ENCODE data around the gene RNF215. TPM values are rescaled to one million over a fixed set of nuclear protein-coding genes. Genes with fewer than 3 reads are reported as not detected.
A peak's percentile ranks its signal among the peaks of the same experiment; 100 is the strongest.
"Not testable (repeated sequence)": the region's sequence is repeated elsewhere in the genome, so short reads cannot be mapped to it uniquely, and the experiment has no call there.

RNF215 gene
- total RNA-seq, 1 donor from 2014 or later: 7.3 TPM

DNA sequence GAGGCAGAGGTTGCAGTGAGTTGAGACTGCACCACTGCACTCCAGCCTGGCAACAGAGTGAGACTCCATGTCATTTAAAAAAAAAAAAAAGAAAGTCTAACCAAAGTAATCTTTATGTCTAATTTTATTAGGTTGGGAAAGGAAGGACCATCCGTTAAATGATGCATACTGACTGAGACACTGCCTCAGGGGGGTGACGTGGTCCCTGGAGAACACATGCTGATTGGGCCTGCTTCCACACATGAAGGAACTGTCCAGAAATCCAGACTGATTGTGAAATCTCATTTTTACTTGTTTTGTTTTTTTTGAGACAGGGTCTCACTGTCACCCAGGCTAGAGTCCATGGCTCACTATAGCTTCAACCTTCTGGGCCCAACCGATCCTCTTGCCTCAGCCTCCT, 36.0 kb downstream of the RNF215 start:
- no peaks in the 10 kb centered on the region for H3K27me3 ChIP-seq (ENCODE audit: control insufficient read depth in 3 of 3, insufficient read depth in 3 of 3, low read length in 3 of 3)
- no peak overlapping the region for H3K27ac ChIP-seq (ENCODE audit: low read depth, low read length)
- H3K4me1 ChIP-seq (ENCODE audit: control insufficient read depth in 3 of 3, insufficient read depth in 3 of 3, low read length in 3 of 3): peaks cover 23 to 33% (median 23%) of the 10 kb centered on the region in 3 donors
- H3K9ac ChIP-seq (ENCODE audit: low read depth in 1 of 3, low read length in 3 of 3): no peak overlapping the region
- H3K36me3 ChIP-seq (ENCODE audit: control insufficient read depth in 3 of 3, insufficient read depth in 3 of 3, low read length in 3 of 3): peaks cover 25 to 49% (median 43%) of the 10 kb centered on the region in 3 donors
- no peak overlapping the region for H3K4me3 ChIP-seq (ENCODE audit: low read length in 3 of 3)
- no peaks in the 10 kb centered on the region for H3K9me3 ChIP-seq (ENCODE audit: control insufficient read depth in 3 of 3, low read length in 3 of 3)

DNA sequence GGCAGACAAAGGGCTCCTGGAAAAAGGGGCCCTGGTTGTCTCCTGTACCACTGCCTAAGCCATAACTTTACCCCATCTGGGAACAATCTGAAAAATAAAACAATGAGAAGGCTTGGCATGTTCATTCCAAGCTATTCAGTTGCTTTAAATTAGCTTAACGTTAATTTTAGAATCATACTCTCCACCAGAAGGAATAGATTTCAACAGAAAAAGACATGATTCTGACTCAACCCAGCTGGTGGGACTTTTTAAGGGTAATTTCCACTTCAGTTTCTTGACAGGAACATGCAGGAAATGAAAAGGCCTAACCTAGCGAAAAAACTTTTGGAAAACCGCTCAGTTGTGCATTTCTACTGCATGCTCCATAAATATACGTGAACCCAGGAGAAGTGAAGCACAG, 38.4 kb downstream of the RNF215 start:
- Histone ChIP-seq H3K27ac (ENCODE audit: low read depth, low read length) (no peak overlapping the region), H3K4me3 (ENCODE audit: low read length in 3 of 3) (no peak overlapping the region), H3K9ac (ENCODE audit: low read depth in 1 of 3, low read length in 3 of 3) (no peak overlapping the region), H3K9me3 (ENCODE audit: control insufficient read depth in 3 of 3, low read length in 3 of 3) (no peaks in the 10 kb centered on the region), H3K4me1 (ENCODE audit: control insufficient read depth in 3 of 3, insufficient read depth in 3 of 3, low read length in 3 of 3) (peaks cover 0 to 11% (median 0%) of the 10 kb centered on the region in 3 donors), H3K27me3 (ENCODE audit: control insufficient read depth in 3 of 3, insufficient read depth in 3 of 3, low read length in 3 of 3) (no peaks in the 10 kb centered on the region), H3K36me3 (ENCODE audit: control insufficient read depth in 3 of 3, insufficient read depth in 3 of 3, low read length in 3 of 3) (peaks cover 50 to 74% (median 67%) of the 10 kb centered on the region in 3 donors)

DNA sequence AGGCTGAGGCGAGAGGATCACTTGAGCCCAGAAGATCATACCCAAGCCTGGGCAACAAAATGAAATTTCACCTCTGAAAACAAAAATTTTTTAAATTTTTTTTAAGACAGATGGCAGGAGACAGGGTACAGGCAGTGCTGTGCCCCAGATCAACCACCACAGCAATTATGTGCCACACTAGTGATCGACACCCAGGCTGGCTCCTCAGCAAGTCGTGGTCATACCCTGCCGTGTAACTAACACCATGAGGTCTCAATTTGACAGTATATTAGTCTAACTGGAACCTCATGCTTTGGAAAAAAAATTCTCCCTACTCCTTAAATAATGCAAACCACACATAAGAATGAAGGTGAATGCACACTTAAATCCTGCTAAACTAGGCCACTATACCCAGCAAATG, 38.8 kb downstream of the RNF215 start:
- no peaks in the 10 kb centered on the region for H3K9me3 ChIP-seq (ENCODE audit: control insufficient read depth in 3 of 3, low read length in 3 of 3)
- no peaks in the 10 kb centered on the region for H3K27me3 ChIP-seq (ENCODE audit: control insufficient read depth in 3 of 3, insufficient read depth in 3 of 3, low read length in 3 of 3)
- H3K4me1 ChIP-seq (ENCODE audit: control insufficient read depth in 3 of 3, insufficient read depth in 3 of 3, low read length in 3 of 3): peaks cover 0 to 9% (median 0%) of the 10 kb centered on the region in 3 donors
- H3K4me3 ChIP-seq (ENCODE audit: low read length in 3 of 3): no peak overlapping the region
- H3K9ac ChIP-seq (ENCODE audit: low read depth in 1 of 3, low read length in 3 of 3): no peak overlapping the region
- no peak overlapping the region for H3K27ac ChIP-seq (ENCODE audit: low read depth, low read length)
- H3K36me3 ChIP-seq (ENCODE audit: control insufficient read depth in 3 of 3, insufficient read depth in 3 of 3, low read length in 3 of 3): peaks cover 54 to 78% (median 71%) of the 10 kb centered on the region in 3 donors

DNA sequence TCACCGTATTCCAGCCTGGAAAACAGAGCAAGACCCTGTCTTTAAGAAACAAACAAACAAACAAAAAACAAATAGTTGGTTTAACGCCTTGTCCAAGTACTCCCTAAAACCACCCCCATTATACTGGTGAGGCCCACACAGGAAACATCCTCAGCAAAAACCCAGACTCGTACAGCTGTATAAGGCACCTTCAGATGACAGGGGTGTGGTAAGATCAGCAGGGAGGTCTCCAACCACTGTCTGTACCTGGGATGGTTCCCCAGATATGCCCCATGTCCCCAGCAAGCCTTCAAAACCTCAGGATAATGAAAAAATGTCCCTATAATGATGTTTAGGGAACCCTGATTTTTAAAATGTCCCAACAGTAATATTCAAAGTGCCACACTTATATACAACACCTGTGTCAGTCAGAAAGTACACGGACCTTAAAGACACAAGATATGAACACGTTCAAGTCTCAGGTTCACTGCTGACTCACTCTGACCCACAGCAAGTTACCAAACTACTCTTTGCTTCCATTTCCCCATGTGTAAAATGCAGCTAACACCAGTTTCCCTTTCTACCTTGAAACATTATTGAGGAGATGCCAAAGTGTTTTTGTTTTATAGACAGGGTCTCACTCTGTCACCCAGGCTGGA, 39.8 kb downstream of the RNF215 start:
- Histone ChIP-seq H3K4me1 (ENCODE audit: control insufficient read depth in 3 of 3, insufficient read depth in 3 of 3, low read length in 3 of 3) (peaks cover 0 to 9% (median 1%) of the 10 kb centered on the region in 3 donors), H3K4me3 (ENCODE audit: low read length in 3 of 3) (no peak overlapping the region), H3K9me3 (ENCODE audit: control insufficient read depth in 3 of 3, low read length in 3 of 3) (no peaks in the 10 kb centered on the region), H3K9ac (ENCODE audit: low read depth in 1 of 3, low read length in 3 of 3) (no peak overlapping the region), H3K27ac (ENCODE audit: low read depth, low read length) (no peak overlapping the region), H3K36me3 (ENCODE audit: control insufficient read depth in 3 of 3, insufficient read depth in 3 of 3, low read length in 3 of 3) (peaks cover 59 to 82% (median 75%) of the 10 kb centered on the region in 3 donors), H3K27me3 (ENCODE audit: control insufficient read depth in 3 of 3, insufficient read depth in 3 of 3, low read length in 3 of 3) (no peaks in the 10 kb centered on the region)

DNA sequence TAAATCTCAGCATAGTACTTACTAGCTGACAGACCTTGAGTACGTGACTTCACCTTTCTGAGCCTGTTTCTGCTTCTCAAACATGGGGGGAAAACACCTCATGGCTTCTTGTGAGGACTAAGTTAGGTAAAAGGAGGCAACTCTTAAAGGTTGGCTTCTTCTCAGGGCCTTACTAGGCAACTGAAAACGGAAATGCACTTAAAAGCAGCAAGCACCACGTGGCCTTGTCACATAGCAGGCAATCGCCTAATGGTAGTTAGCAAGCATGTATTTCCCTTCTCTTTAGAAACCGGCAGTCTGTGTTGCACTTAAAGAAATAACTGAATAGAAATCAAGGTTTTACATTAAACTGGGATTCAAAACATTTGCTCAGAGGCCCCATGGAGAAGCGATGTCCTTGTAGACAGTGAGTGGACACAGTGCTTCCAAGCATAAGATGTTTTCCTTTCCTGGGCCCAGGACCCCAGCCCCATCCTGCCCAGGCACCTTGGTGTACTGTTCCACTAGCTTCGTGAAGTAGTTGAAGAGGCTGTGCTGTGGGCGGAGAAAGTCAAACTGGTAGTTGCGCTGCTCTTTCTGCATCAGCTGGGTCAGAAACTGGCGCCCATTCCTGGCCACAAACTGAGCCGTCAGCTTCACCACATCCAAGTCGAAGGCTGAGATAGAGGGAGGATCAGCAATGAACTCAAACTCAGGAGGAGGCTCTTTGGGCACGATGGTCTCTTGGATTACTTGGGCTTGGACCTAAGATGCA, 42.6 kb downstream of the RNF215 start:
- peaks cover 18 to 25% (median 25%) of the 10 kb centered on the region in 3 donors for H3K4me1 ChIP-seq (ENCODE audit: control insufficient read depth in 3 of 3, insufficient read depth in 3 of 3, low read length in 3 of 3)
- no peak overlapping the region for H3K27ac ChIP-seq (ENCODE audit: low read depth, low read length)
- no peaks in the 10 kb centered on the region for H3K9me3 ChIP-seq (ENCODE audit: control insufficient read depth in 3 of 3, low read length in 3 of 3)
- no peaks in the 10 kb centered on the region for H3K27me3 ChIP-seq (ENCODE audit: control insufficient read depth in 3 of 3, insufficient read depth in 3 of 3, low read length in 3 of 3)
- no peak overlapping the region for H3K4me3 ChIP-seq (ENCODE audit: low read length in 3 of 3)
- H3K36me3 ChIP-seq (ENCODE audit: control insufficient read depth in 3 of 3, insufficient read depth in 3 of 3, low read length in 3 of 3): peaks cover 74 to 84% (median 83%) of the 10 kb centered on the region in 3 donors
- H3K9ac ChIP-seq (ENCODE audit: low read depth in 1 of 3, low read length in 3 of 3): no peak overlapping the region

DNA sequence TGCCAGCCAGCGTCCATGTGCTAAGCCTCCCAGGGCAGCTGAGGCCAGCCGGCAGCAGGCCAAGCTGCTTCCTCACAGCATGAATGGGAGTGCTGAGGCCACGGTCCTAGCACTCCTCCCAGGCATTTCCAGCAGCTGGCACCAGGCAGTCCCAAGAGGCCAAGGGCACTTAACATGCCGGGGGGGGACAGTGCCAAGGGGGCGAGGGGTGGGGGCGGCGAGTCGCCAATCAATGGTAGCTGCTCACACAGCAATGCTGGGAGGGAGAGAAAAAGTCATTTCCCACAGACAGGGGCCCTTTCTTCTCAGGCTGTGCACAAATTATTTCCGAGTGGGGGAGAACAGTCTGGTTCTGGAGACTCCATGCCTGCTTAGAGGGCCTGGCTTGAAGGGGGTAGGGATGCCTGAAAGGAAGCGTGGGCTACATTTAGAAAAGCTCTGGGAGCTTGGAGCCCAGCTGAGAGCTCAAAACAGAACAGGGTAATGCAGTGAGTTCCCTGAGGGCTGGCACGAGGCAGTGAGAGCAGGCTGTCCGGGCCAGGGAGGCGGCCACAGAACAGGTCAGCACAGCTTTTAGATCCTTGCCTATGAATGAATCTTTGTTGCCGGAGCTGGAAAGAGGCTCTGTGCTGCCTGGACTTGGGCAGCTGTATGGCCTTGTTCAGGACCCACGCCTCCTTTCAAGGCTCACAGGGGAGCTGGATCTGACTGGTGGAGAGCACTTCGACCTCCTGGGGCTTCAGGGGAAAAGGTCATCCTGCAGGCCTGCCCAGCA, 46.1 kb downstream of the RNF215 start:
- no peak overlapping the region for H3K4me3 ChIP-seq (ENCODE audit: low read length in 3 of 3)
- peaks cover 93 to 96% (median 94%) of the 10 kb centered on the region in 3 donors for H3K36me3 ChIP-seq (ENCODE audit: control insufficient read depth in 3 of 3, insufficient read depth in 3 of 3, low read length in 3 of 3)
- no peak overlapping the region for H3K27ac ChIP-seq (ENCODE audit: low read depth, low read length)
- no peaks in the 10 kb centered on the region for H3K9me3 ChIP-seq (ENCODE audit: control insufficient read depth in 3 of 3, low read length in 3 of 3)
- H3K9ac ChIP-seq (ENCODE audit: low read depth in 1 of 3, low read length in 3 of 3): peak overlapping the region in 2 of 3 donors; percentile 27 to 54
- H3K27me3 ChIP-seq (ENCODE audit: control insufficient read depth in 3 of 3, insufficient read depth in 3 of 3, low read length in 3 of 3): no peaks in the 10 kb centered on the region
- peaks cover 39 to 52% (median 40%) of the 10 kb centered on the region in 3 donors for H3K4me1 ChIP-seq (ENCODE audit: control insufficient read depth in 3 of 3, insufficient read depth in 3 of 3, low read length in 3 of 3)

DNA sequence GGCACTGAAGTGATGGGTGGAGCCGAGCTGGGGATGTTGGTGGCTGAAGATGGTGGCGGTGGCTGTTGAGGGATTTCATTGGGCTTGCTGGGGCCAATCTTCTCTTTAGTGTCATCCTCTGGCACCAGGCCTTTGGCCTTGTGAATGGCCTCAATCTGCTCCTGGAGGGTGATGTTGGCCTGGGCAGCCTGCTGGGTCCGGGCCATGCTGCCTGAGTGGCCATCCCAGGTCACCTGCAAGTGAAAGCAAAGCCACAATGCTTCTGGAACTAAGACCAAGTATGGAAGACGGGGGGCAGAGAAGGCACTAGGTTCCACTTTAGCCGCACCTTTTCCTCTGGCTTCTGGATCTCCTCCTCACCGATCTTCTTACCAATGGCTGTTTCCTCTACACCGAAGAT, 48.4 kb downstream of the RNF215 start:
- H3K27me3 ChIP-seq (ENCODE audit: control insufficient read depth in 3 of 3, insufficient read depth in 3 of 3, low read length in 3 of 3): no peaks in the 10 kb centered on the region
- peaks cover 39 to 52% (median 40%) of the 10 kb centered on the region in 3 donors for H3K4me1 ChIP-seq (ENCODE audit: control insufficient read depth in 3 of 3, insufficient read depth in 3 of 3, low read length in 3 of 3)
- no peaks in the 10 kb centered on the region for H3K9me3 ChIP-seq (ENCODE audit: control insufficient read depth in 3 of 3, low read length in 3 of 3)
- no peak overlapping the region for H3K27ac ChIP-seq (ENCODE audit: low read depth, low read length)
- H3K4me3 ChIP-seq (ENCODE audit: low read length in 3 of 3): no peak overlapping the region
- peaks cover 93 to 96% (median 94%) of the 10 kb centered on the region in 3 donors for H3K36me3 ChIP-seq (ENCODE audit: control insufficient read depth in 3 of 3, insufficient read depth in 3 of 3, low read length in 3 of 3)
- peak overlapping the region in 1 of 3 donors; percentile 50 for H3K9ac ChIP-seq (ENCODE audit: low read depth in 1 of 3, low read length in 3 of 3)

DNA sequence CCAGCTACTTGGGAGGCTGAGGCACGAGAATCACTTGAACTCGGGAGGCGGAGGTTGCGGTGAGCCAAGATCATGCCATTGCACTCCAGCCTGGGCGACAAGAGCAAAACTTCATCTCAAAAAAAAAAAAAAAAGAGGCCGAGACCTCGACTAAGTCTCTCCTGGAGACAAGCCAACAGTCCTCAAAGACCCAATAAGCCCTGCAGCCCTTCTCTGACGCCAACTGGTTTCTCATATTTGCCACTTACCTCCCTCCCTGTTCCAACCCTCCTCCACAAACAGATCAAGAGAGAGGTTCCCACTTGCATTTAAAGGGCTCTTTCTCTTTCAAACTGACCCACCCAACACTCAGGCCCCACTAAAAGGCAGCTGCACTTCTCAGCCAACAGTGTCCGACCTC, 48.9 kb downstream of the RNF215 start:
- H3K27me3 ChIP-seq (ENCODE audit: control insufficient read depth in 3 of 3, insufficient read depth in 3 of 3, low read length in 3 of 3); H3K4me3 ChIP-seq (ENCODE audit: low read length in 3 of 3); H3K9me3 ChIP-seq (ENCODE audit: control insufficient read depth in 3 of 3, low read length in 3 of 3); H3K27ac ChIP-seq (ENCODE audit: low read depth, low read length): not testable (repeated sequence)
- Histone ChIP-seq H3K4me1 (ENCODE audit: control insufficient read depth in 3 of 3, insufficient read depth in 3 of 3, low read length in 3 of 3) (peaks cover 39 to 52% (median 40%) of the 10 kb centered on the region in 3 donors), H3K9ac (ENCODE audit: low read depth in 1 of 3, low read length in 3 of 3) (peak overlapping the region in 1 of 3 donors; percentile 50), H3K36me3 (ENCODE audit: control insufficient read depth in 3 of 3, insufficient read depth in 3 of 3, low read length in 3 of 3) (peaks cover 92 to 96% (median 94%) of the 10 kb centered on the region in 3 donors)

DNA sequence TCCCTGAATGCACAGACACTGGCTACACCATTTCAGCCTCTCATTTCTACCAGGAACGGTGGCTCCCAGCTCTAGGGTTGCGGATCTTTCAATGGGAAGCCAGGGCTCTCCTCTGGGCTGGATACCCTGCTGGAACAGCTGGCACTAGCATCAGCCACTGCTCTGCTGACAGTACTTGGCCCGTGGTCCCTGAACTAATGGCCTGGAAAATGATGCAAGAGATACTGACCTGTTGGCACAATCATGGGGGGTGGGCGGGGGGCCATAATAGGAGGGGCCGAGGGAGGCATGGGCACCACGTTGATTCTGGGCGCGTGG, 49.8 kb downstream of the RNF215 start:
- H3K9ac ChIP-seq (ENCODE audit: low read depth in 1 of 3, low read length in 3 of 3): no peak overlapping the region
- H3K9me3 ChIP-seq (ENCODE audit: control insufficient read depth in 3 of 3, low read length in 3 of 3): no peaks in the 10 kb centered on the region
- H3K36me3 ChIP-seq (ENCODE audit: control insufficient read depth in 3 of 3, insufficient read depth in 3 of 3, low read length in 3 of 3): peaks cover 92 to 96% (median 94%) of the 10 kb centered on the region in 3 donors
- H3K4me1 ChIP-seq (ENCODE audit: control insufficient read depth in 3 of 3, insufficient read depth in 3 of 3, low read length in 3 of 3): peaks cover 39 to 51% (median 40%) of the 10 kb centered on the region in 3 donors
- no peaks in the 10 kb centered on the region for H3K27me3 ChIP-seq (ENCODE audit: control insufficient read depth in 3 of 3, insufficient read depth in 3 of 3, low read length in 3 of 3)
- H3K27ac ChIP-seq (ENCODE audit: low read depth, low read length): no peak overlapping the region
- H3K4me3 ChIP-seq (ENCODE audit: low read length in 3 of 3): no peak overlapping the region
